Testis (tissue), 3 donors: ENCODE measurements around the gene SLC22A17. TPM values are rescaled to one million over a fixed set of nuclear protein-coding genes. Genes with fewer than 3 reads are reported as not detected.

Experiments used
- DNase-seq: peaks from one replicate; pipeline ENCODE4 v3.0.0-alpha.2; 2019
- H3K27ac ChIP-seq, 2 donors: fragments of 200-600 bp; sonication (generic); one replicate each; pipeline ENCODE4 v1.5.1; 2019
- H3K27me3 ChIP-seq: fragments of 200-600 bp; sonication (generic); one replicate; pipeline ENCODE4 v1.5.1; 2019
- H3K36me3 ChIP-seq: fragments of 200-600 bp; sonication (generic); one replicate; pipeline ENCODE4 v1.5.1; 2017; ENCODE audit warnings: low read depth; ENCODE audit errors: missing control alignments
- H3K4me1 ChIP-seq: fragments of 200-600 bp; sonication (generic); one replicate; pipeline ENCODE4 v1.5.1; 2019
- H3K4me3 ChIP-seq, 2 donors: fragments of 200-600 bp; sonication (generic); one replicate each; pipeline ENCODE4 v1.5.1; 2017 to 2019
- H3K9me3 ChIP-seq: fragments of 200-600 bp; sonication (generic); one replicate; pipeline ENCODE4 v1.5.1; 2017
- POLR2A ChIP-seq: fragments of 450-650 bp; IDR thresholded peaks from one replicate; pipeline ENCODE4 v1.6.1; 2017; ENCODE audit warnings: antibody characterized with exemption, mild to moderate bottlenecking, moderate library complexity
- WGBS, 2 donors: methylation state at CpG; one replicate each; pipeline ENCODE4 v1.1.5; 2018; 5-methylcytosine and 5-hydroxymethylcytosine counted together
- intact Hi-C: fragments of 100-400 bp; cut with DNase I; formaldehyde crosslinking; loops from one replicate; pipeline ENCODE4 v1.15.1; 2023; ENCODE audit warnings: low total_unique reads
- polyA plus RNA-seq: library from polyadenylated mRNA; stranded (reverse); fragments of 350-450 nt; fragmentation: Illumina TruSeq; extraction: RNeasy Lipid Tissue Mini Kit (QIAGEN cat#74804); gene quantifications from one replicate; pipeline ENCODE4 v1.2.3, GENCODE V29; 2014; ENCODE audit warnings: low read depth, low replicate concordance; ENCODE audit not compliant: insufficient read depth
- total RNA-seq, 2 donors: library from RNA; depleted of rRNA; stranded (reverse); fragments of >200 nt; gene quantifications; one replicate each; pipeline ENCODE4 v1.2.3, GENCODE V29; 2016
- TF ChIP-seq, protein P1 (sequence below), 3 experiments: fragments of 450-650 bp in 2 of 3; fragments of 200-600 bp in 1 of 3; sonication (generic) in 1 of 3; IDR thresholded peaks; one replicate each; pipeline ENCODE4 v1.5.1; 2016 to 2019; ENCODE audit warnings: antibody characterized with exemption in 3 of 3, mild to moderate bottlenecking in 2 of 3, moderate library complexity in 1 of 3

Gene SLC22A17
- total and polyA plus RNA-seq, 3 donors from 2014 or later, result 37.3 to 93.8 (median 56.6) TPM

GRCh38 chr14:23375527-23376251 is 23.0 kb upstream of the SLC22A17 start:
- TF ChIP-seq POLR2A, result no peak
- TF ChIP-seq, protein P1, sequence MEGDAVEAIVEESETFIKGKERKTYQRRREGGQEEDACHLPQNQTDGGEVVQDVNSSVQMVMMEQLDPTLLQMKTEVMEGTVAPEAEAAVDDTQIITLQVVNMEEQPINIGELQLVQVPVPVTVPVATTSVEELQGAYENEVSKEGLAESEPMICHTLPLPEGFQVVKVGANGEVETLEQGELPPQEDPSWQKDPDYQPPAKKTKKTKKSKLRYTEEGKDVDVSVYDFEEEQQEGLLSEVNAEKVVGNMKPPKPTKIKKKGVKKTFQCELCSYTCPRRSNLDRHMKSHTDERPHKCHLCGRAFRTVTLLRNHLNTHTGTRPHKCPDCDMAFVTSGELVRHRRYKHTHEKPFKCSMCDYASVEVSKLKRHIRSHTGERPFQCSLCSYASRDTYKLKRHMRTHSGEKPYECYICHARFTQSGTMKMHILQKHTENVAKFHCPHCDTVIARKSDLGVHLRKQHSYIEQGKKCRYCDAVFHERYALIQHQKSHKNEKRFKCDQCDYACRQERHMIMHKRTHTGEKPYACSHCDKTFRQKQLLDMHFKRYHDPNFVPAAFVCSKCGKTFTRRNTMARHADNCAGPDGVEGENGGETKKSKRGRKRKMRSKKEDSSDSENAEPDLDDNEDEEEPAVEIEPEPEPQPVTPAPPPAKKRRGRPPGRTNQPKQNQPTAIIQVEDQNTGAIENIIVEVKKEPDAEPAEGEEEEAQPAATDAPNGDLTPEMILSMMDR (IDR thresholded peaks at IDR 0.05), result no peak
- Histone ChIP-seq H3K27ac (no peak overlapping the region), H3K4me3 (no peak overlapping the region), H3K9me3 (no peaks in the 10 kb centered on the region), H3K27me3 (no peaks in the 10 kb centered on the region), H3K4me1 (peaks cover 4% of the 10 kb centered on the region), H3K36me3 (no peaks in the 10 kb centered on the region)
- no peak for DNase-seq
- intact Hi-C loops, result no loop called here
- WGBS, 2 donors, result 84 to 91% methylated on average over 4 to 21 of the region's 21 CpGs

- Histone ChIP-seq H3K4me1 (peaks cover 3% of the 10 kb centered on the region), H3K36me3 (no peaks in the 10 kb centered on the region), H3K27me3 (no peaks in the 10 kb centered on the region), H3K9me3 (no peaks in the 10 kb centered on the region), H3K4me3 (no peak overlapping the region), H3K27ac (no peak overlapping the region)
- intact Hi-C loops, result no loop called here
- no peak for DNase-seq
- TF ChIP-seq, protein P1 (IDR thresholded peaks at IDR 0.05), result no peak
- no peak for TF ChIP-seq POLR2A
- WGBS, 2 donors, result 91 to 93% methylated on average over 3 of the region's 3 CpGs
These were observed 20.4 kb upstream of the SLC22A17 start for GRCh38 chr14:23373041-23373440.

- TF ChIP-seq POLR2A, result no peak
- TF ChIP-seq, protein P1 (IDR thresholded peaks at IDR 0.05), result no peak
- Histone ChIP-seq H3K9me3 (no peaks in the 10 kb centered on the region), H3K27me3 (no peaks in the 10 kb centered on the region), H3K4me1 (no peaks in the 10 kb centered on the region), H3K27ac (no peak within 1 kb of the TSS), H3K36me3 (no peaks in the 10 kb centered on the region), H3K4me3 (no peak within 1 kb of the TSS)
- intact Hi-C loops, result no loop called here
- WGBS, 2 donors, result 90 to 94% methylated on average over 2 of the region's 2 CpGs
- DNase-seq, result no peak
These were observed 19.8 kb upstream of the SLC22A17 start, which contains the start of gene IL25 for GRCh38 chr14:23372509-23372908. TSS of gene IL25 (plus strand) at chr14:23372809.

DNA sequence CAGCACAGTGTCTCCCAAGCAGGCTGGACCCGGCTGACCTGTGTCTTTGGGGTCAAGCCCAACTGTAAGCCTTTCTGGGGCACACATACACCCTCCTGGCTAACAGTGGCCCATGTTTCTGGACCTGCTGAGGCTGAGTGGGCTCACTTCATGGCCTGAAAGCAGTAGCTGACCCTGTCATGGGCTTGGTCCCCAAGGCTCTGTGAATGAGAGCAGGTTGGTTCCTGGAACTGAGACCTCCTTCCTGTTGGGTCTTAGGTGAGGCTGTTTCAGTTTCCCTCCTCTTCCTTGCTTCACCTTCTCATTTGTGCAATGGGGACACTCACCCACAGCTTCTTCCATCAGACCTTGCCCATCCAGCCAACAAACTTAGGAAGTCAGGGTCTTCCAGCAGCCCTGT is 19.2 kb upstream of the SLC22A17 start:
- TF ChIP-seq, protein P1 (IDR thresholded peaks at IDR 0.05), result no peak
- TF ChIP-seq POLR2A, result no peak
- 94% methylated on average over 1 of the region's 1 CpG; no CpG with 5 or more reads in 1 of the 2 donors for WGBS, 2 donors
- no peak for DNase-seq
- intact Hi-C loops, result no loop called here
- H3K4me3 ChIP-seq, result no peak overlapping the region
- no peaks in the 10 kb centered on the region for H3K9me3 ChIP-seq
- no peak overlapping the region for H3K27ac ChIP-seq
- H3K4me1 ChIP-seq, result no peaks in the 10 kb centered on the region
- no peaks in the 10 kb centered on the region for H3K36me3 ChIP-seq
- no peaks in the 10 kb centered on the region for H3K27me3 ChIP-seq

- no peak for DNase-seq
- Histone ChIP-seq H3K36me3 (no peaks in the 10 kb centered on the region), H3K4me3 (no peak overlapping the region), H3K27me3 (no peaks in the 10 kb centered on the region), H3K4me1 (peaks cover 2% of the 10 kb centered on the region), H3K9me3 (no peaks in the 10 kb centered on the region), H3K27ac (no peak overlapping the region)
- TF ChIP-seq POLR2A, result no peak
- TF ChIP-seq, protein P1 (IDR thresholded peaks at IDR 0.05), result no peak
- intact Hi-C loops, result no loop called here
- 63 to 88% methylated on average over 1 of the region's 1 CpG for WGBS, 2 donors
These were observed 17.5 kb upstream of the SLC22A17 start for GRCh38 chr14:23370221-23370620.
